Upper lobe of right lung (tissue), 1 donor: Measurements from ENCODE around the gene GPR15LG. TPM values are rescaled to one million over a fixed set of nuclear protein-coding genes. Genes with fewer than 3 reads are reported as not detected.
A peak's percentile ranks its signal among the peaks of the same experiment; 100 is the strongest.
"Not testable (repeated sequence)": the region's sequence is repeated elsewhere in the genome, so short reads cannot be mapped to it uniquely, and the experiment has no call there.

Source experiments
- ATAC-seq: fragments of 200-7000 bp; cut with Tn5 transposase; one replicate; pipeline ENCODE4 v1.9.1; 2020; ENCODE audit warnings: mild to moderate bottlenecking, moderate library complexity
- DNase-seq: peaks from one replicate; pipeline ENCODE4 v3.0.0-alpha.2; 2020
- H3K27ac ChIP-seq: fragments of 200-600 bp; one replicate; pipeline ENCODE4 v1.8.0; 2022
- H3K27me3 ChIP-seq: fragments of 200-600 bp; one replicate; pipeline ENCODE4 v1.8.0; 2022; ENCODE audit warnings: mild to moderate bottlenecking
- H3K36me3 ChIP-seq: fragments of 200-600 bp; one replicate; pipeline ENCODE4 v1.8.0; 2022
- H3K4me1 ChIP-seq: fragments of 200-600 bp; one replicate; pipeline ENCODE4 v1.8.0; 2022
- H3K4me3 ChIP-seq: fragments of 200-600 bp; one replicate; pipeline ENCODE4 v1.8.0; 2022; ENCODE audit warnings: mild to moderate bottlenecking
- H3K9me3 ChIP-seq: fragments of 200-600 bp; one replicate; pipeline ENCODE4 v1.8.0; 2022
- CTCF ChIP-seq: fragments of 200-600 bp; IDR thresholded peaks from one replicate; pipeline ENCODE4 v1.8.0; 2022; ENCODE audit warnings: antibody characterized with exemption
- intact Hi-C: fragments of 100-400 bp; cut with DNase I; formaldehyde crosslinking; loops from one replicate; pipeline ENCODE4 v1.11.0; 2022
- total RNA-seq: library from RNA; stranded (reverse); fragmentation: NEBNext Ultra II Directional; extraction: Animal tissue kit (Norgen Biotek cat#: 25700); gene quantifications from one replicate; pipeline ENCODE4 v1.2.1, GENCODE V29; 2021
- donor health status: DM: no; HTN: yes; CAD: no; lungs with severe emphysema.

GPR15LG gene
- total RNA-seq, 1 donor from 2014 or later = not detected

DNA sequence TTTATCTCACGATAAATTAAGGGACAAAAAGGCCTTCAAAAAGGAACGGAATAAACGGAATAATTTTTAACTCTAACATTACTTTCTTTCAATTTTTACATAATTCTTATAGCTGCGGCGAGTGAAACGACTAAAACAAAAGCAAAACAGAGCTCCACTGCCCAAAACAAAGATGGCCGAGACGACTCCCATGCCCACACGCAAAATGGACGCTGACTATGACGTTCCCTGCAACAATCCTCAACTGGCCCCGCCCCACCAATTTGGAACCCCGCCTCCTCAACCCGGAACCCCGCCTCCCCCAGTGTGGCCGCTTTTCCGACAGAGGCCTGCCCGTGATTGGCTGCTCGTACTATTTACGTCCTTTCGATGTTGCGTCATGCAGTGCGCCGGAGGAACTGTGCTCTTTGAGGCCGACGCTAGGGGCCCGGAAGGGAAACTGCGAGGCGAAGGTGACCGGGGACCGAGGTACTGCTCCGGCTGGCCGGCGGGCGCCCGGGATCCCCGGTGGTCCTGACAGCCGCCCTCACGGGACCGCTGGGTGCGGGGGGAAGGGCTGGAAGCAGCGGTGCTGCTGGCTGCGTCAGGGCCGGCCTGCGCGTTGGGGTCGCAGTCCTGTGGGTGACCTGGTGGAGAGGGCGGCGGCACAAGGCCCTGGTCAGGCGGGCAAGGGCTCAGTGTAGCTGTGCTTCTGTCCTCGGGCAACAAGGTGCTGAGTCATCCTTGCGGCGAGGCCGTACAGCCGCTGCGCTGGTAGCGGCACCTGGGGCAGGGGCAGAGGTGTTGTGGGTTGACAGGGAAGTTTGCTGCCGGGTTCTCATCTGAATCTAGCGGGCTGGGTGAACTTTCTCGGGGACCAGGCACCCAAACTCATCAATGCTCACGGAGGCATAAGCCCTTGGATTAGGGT is 34.2 kb upstream of the GPR15LG start, which contains the start of gene GHITM:
Gene GHITM, plus strand, starts transcription at position 384 of the 910 bp plus-strand sequence. CDS start 1,992 bp downstream, outside the sequence.
- Histone ChIP-seq H3K27me3 (no peaks in the 10 kb centered on the region), H3K27ac (peak within 1 kb of the TSS; percentile 99), H3K36me3 (peaks cover 30% of the 10 kb centered on the region), H3K4me1 (peaks cover 17% of the 10 kb centered on the region), H3K9me3 (no peaks in the 10 kb centered on the region), H3K4me3 (peak within 1 kb of the TSS; percentile 100)
- peak; percentile 99 for DNase-seq
- peak; percentile 99 for ATAC-seq
- TF ChIP-seq CTCF = peak; percentile 43
- intact Hi-C loops = no loop called here

GRCh38 chr10:84140036-84140379 is 33.6 kb upstream of the GPR15LG start:
- Histone ChIP-seq H3K27me3 (no peaks in the 10 kb centered on the region), H3K36me3 (peaks cover 36% of the 10 kb centered on the region), H3K9me3 (no peaks in the 10 kb centered on the region), H3K4me3 (peak overlapping the region; percentile 100), H3K27ac (peak overlapping the region; percentile 99), H3K4me1 (peaks cover 17% of the 10 kb centered on the region)
- no peak for DNase-seq
- no peak for TF ChIP-seq CTCF
- intact Hi-C loops = no loop called here
- ATAC-seq = peak; percentile 7

DNA sequence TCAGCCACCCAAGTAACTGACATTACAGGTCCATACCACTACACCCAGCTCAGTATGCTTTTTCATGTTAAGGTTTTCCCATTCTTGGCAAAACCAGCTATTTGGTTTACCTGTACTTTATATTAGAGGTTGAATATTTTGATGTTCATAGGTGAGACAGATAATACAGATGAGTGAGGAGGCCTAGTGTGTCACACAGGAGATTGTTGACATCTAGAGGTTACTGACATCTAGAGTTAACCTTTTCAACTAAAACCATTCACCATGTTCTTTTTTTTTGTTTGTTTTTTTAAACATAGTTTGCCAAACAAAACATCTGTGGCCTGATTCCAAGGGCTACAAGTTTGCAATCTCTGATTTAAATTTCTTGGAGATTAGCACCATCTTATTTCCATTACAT is 26.3 kb upstream of the GPR15LG start:
- Histone ChIP-seq H3K27me3 (no peaks in the 10 kb centered on the region), H3K27ac (no peak overlapping the region), H3K36me3 (peaks cover 98% of the 10 kb centered on the region), H3K4me1 (no peaks in the 10 kb centered on the region), H3K9me3 (no peaks in the 10 kb centered on the region), H3K4me3 (no peak overlapping the region)
- no peak for ATAC-seq
- DNase-seq = no peak
- intact Hi-C loops = no loop called here
- no peak for TF ChIP-seq CTCF

- H3K4me1 ChIP-seq, H3K27me3 ChIP-seq, H3K4me3 ChIP-seq, H3K9me3 ChIP-seq, DNase-seq, H3K27ac ChIP-seq, intact Hi-C loops: not testable (repeated sequence)
- peak; percentile 68 for TF ChIP-seq CTCF
- ATAC-seq = peak; percentile 67
- peaks cover 98% of the 10 kb centered on the region for H3K36me3 ChIP-seq
Observed at GRCh38 chr10:84148006-84148597, 25.5 kb upstream of the GPR15LG start.

- H3K27ac ChIP-seq = no peak overlapping the region
- H3K27me3 ChIP-seq = no peaks in the 10 kb centered on the region
- no peak overlapping the region for H3K4me3 ChIP-seq
- H3K36me3 ChIP-seq = peaks cover 97% of the 10 kb centered on the region
- no peak for TF ChIP-seq CTCF
- no peaks in the 10 kb centered on the region for H3K9me3 ChIP-seq
- no peaks in the 10 kb centered on the region for H3K4me1 ChIP-seq
- no peak for DNase-seq
- intact Hi-C loops = no loop called here
- ATAC-seq = no peak
Observed at GRCh38 chr10:84149854-84150253, 23.7 kb upstream of the GPR15LG start.
